H9 (cell line): ENCODE data around the gene C1D. TPM values are rescaled to one million over a fixed set of nuclear protein-coding genes. Genes with fewer than 3 reads are reported as not detected.

ENCODE experiments used
- DNase-seq: peaks from one replicate; pipeline ENCODE4 v3.0.0-alpha.2; 2017
- H2AFZ ChIP-seq: one replicate; pipeline ENCODE4 v1.6.1; 2013; ENCODE audit warnings: mild to moderate bottlenecking, low read length, control low read depth, moderate library complexity
- H2AK5ac ChIP-seq: 2 replicates; pipeline ENCODE4 v1.6.1; 2013; ENCODE audit warnings: low read length, control low read depth, mixed read lengths; ENCODE audit not compliant: insufficient read length
- H2BK120ac ChIP-seq: one replicate; pipeline ENCODE4 v1.6.1; 2013; ENCODE audit warnings: low read depth, mild to moderate bottlenecking, low read length, control low read depth, inconsistent platforms; ENCODE audit not compliant: poor library complexity, severe bottlenecking
- H2BK12ac ChIP-seq: 2 replicates; pipeline ENCODE4 v1.6.1; 2013; ENCODE audit warnings: low read length, control low read depth, mixed read lengths, low read depth; ENCODE audit not compliant: insufficient read length
- H2BK15ac ChIP-seq: 2 replicates; pipeline ENCODE4 v1.6.1; 2013; ENCODE audit warnings: low read depth, low read length, control low read depth
- H2BK20ac ChIP-seq: one replicate; pipeline ENCODE4 v1.6.1; 2013; ENCODE audit warnings: low read depth, mild to moderate bottlenecking, low read length, control low read depth, inconsistent platforms; ENCODE audit not compliant: poor library complexity, severe bottlenecking
- H2BK5ac ChIP-seq: 2 replicates; pipeline ENCODE4 v1.6.1; 2013; ENCODE audit warnings: low read length, control low read depth, mixed read lengths; ENCODE audit not compliant: insufficient read length
- H3K14ac ChIP-seq: 2 replicates; pipeline ENCODE4 v1.6.1; 2013; ENCODE audit warnings: low read length, control low read depth; ENCODE audit not compliant: insufficient read depth
- H3K18ac ChIP-seq: 2 replicates; pipeline ENCODE4 v1.6.1; 2013; ENCODE audit warnings: low read depth, mild to moderate bottlenecking, mixed read lengths, low read length, control low read depth; ENCODE audit not compliant: insufficient read length
- H3K23ac ChIP-seq: 2 replicates; pipeline ENCODE4 v1.6.1; 2013; ENCODE audit warnings: low read length, control low read depth, mixed read lengths, low read depth; ENCODE audit not compliant: insufficient read length
- H3K23me2 ChIP-seq: 2 replicates; pipeline ENCODE4 v1.6.1; 2013; ENCODE audit warnings: low read depth, mild to moderate bottlenecking, mixed read lengths, low read length, control low read depth; ENCODE audit not compliant: insufficient read length, poor library complexity, severe bottlenecking
- H3K27ac ChIP-seq: 2 replicates; pipeline ENCODE4 v1.5.1; 2013; ENCODE audit warnings: low read length, control low read depth, mixed read lengths, low read depth; ENCODE audit not compliant: insufficient read length
- H3K27me3 ChIP-seq: 2 replicates; pipeline ENCODE4 v1.6.1; 2013; ENCODE audit warnings: low read length, control low read depth, inconsistent platforms; ENCODE audit not compliant: insufficient read depth
- H3K4ac ChIP-seq: 2 replicates; pipeline ENCODE4 v1.6.1; 2013; ENCODE audit warnings: low read depth, mild to moderate bottlenecking, control low read depth, inconsistent platforms, low read length, moderate library complexity
- H3K4me1 ChIP-seq: 2 replicates; pipeline ENCODE4 v1.6.1; 2013; ENCODE audit warnings: low read length, control low read depth, inconsistent platforms; ENCODE audit not compliant: insufficient read depth
- H3K4me2 ChIP-seq: 2 replicates; pipeline ENCODE4 v1.6.1; 2013; ENCODE audit warnings: low read length, control low read depth, mixed read lengths; ENCODE audit not compliant: insufficient read length, insufficient read depth
- H3K56ac ChIP-seq: 2 replicates; pipeline ENCODE4 v1.6.1; 2013; ENCODE audit warnings: low read depth, mild to moderate bottlenecking, mixed read lengths, low read length, control low read depth; ENCODE audit not compliant: insufficient read length
- H3K79me1 ChIP-seq: 2 replicates; pipeline ENCODE4 v1.6.1; 2013; ENCODE audit warnings: low read depth, mild to moderate bottlenecking, moderate library complexity, low read length, control low read depth, inconsistent platforms; ENCODE audit not compliant: insufficient read depth, poor library complexity, severe bottlenecking
- H3K79me2 ChIP-seq: 2 replicates; pipeline ENCODE4 v1.6.1; 2013; ENCODE audit warnings: low read length, control low read depth, inconsistent platforms; ENCODE audit not compliant: insufficient read depth
- H3K9ac ChIP-seq: 2 replicates; pipeline ENCODE4 v1.6.1; 2013; ENCODE audit warnings: low read length, control low read depth, mixed read lengths; ENCODE audit not compliant: insufficient read length; ENCODE audit errors: extremely low read depth
- H3K9me3 ChIP-seq: one replicate; pipeline ENCODE4 v1.6.1; 2013; ENCODE audit warnings: low read depth, low read length, inconsistent platforms; ENCODE audit not compliant: control insufficient read depth
- H3T11ph ChIP-seq: one replicate; pipeline ENCODE4 v1.6.1; 2013; ENCODE audit warnings: mild to moderate bottlenecking, low read length, control low read depth, inconsistent platforms
- H4K20me1 ChIP-seq: one replicate; pipeline ENCODE4 v1.6.1; 2013; ENCODE audit not compliant: control insufficient read depth, insufficient read length, insufficient read depth
- H4K5ac ChIP-seq: 2 replicates; pipeline ENCODE4 v1.6.1; 2013; ENCODE audit warnings: low read depth, mild to moderate bottlenecking, mixed read lengths, low read length, control low read depth; ENCODE audit not compliant: insufficient read length
- H4K8ac ChIP-seq: replicated peaks from 2 replicates; pipeline ENCODE4 v1.6.1; 2013; ENCODE audit warnings: low read length, control low read depth, mixed read lengths, low read depth; ENCODE audit not compliant: insufficient read length
- H4K91ac ChIP-seq: 2 replicates; pipeline ENCODE4 v1.6.1; 2013; ENCODE audit warnings: low read depth, mild to moderate bottlenecking, moderate library complexity, mixed read lengths, low read length, control low read depth; ENCODE audit not compliant: insufficient read length
- H3K27ac Mint-ChIP-seq, 3 experiments: 2 replicates in 2 of 3; 3 replicates in 1 of 3; pipeline ENCODE4 v1.8.0; 2020 to 2021; ENCODE audit warnings: mixed read lengths in 3 of 3, mild to moderate bottlenecking in 1 of 3, moderate library complexity in 1 of 3
- H3K27me3 Mint-ChIP-seq: 2 replicates; pipeline ENCODE4 v1.8.0; 2021; ENCODE audit warnings: low read depth, mild to moderate bottlenecking, moderate library complexity, mixed read lengths
- H3K36me3 Mint-ChIP-seq, 3 experiments: 2 replicates in 2 of 3; 3 replicates in 1 of 3; pipeline ENCODE4 v1.8.0; 2020 to 2021; ENCODE audit warnings: low read depth in 3 of 3, mixed read lengths in 3 of 3; ENCODE audit not compliant: insufficient read depth in 1 of 3
- H3K4me1 Mint-ChIP-seq, 2 experiments: 2 replicates each; pipeline ENCODE4 v1.8.0; 2020; ENCODE audit warnings: mixed read lengths in 2 of 2
- H3K4me3 Mint-ChIP-seq, 2 experiments: 2 replicates in 1 of 2; 3 replicates in 1 of 2; pipeline ENCODE4 v1.8.0; 2020 to 2021; ENCODE audit warnings: mild to moderate bottlenecking in 2 of 2, mixed read lengths in 2 of 2, moderate library complexity in 1 of 2
- H3K9me3 Mint-ChIP-seq, 2 experiments: 2 replicates in 1 of 2; 3 replicates in 1 of 2; pipeline ENCODE4 v1.8.0; 2020; ENCODE audit warnings: mild to moderate bottlenecking in 2 of 2, mixed read lengths in 2 of 2, moderate library complexity in 1 of 2
- CTCF ChIP-seq: fragments of 200-600 bp; sonication (generic); conservative IDR thresholded peaks from 3 replicates; pipeline ENCODE4 v1.8.0; 2021; ENCODE audit warnings: antibody characterized with exemption, mild to moderate bottlenecking
- WGBS: extraction: QIAGEN DNeasy Blood & Tissue Kit; methylation state at CpG from one replicate; pipeline ENCODE4 v1.1.7; 2013; ENCODE audit warnings: missing lambda C conversion rate, low lambda C conversion rate, mixed read lengths; ENCODE audit not compliant: insufficient read length; ENCODE audit errors: extremely low coverage; 5-methylcytosine and 5-hydroxymethylcytosine counted together
- total RNA-seq: library from RNA; stranded (reverse); gene quantifications from 2 replicates; pipeline ENCODE4 v1.2.1, GENCODE V29; 2021

Gene C1D
- total RNA-seq, 1 experiment from 2014 or later: 19.7 TPM

- no peak overlapping the region for H3T11ph ChIP-seq
- Mint-ChIP-seq H3K4me1 (no peaks in the 10 kb centered on the region), H3K9me3 (peaks cover 0 to 5% of the 10 kb centered on the region in 2 experiments; a peak in 3 of 5 replicates), H3K27me3 (no peaks in the 10 kb centered on the region; the same call in 1 of the 2 replicates), H3K4me3 (no peak overlapping the region), H3K27ac (no peak overlapping the region), H3K36me3 (no peaks in the 10 kb centered on the region; a peak in 1 of 7 replicates)
- H4K91ac ChIP-seq: no peak overlapping the region
- H3K23me2 ChIP-seq: no peaks in the 10 kb centered on the region
- TF ChIP-seq CTCF: no peak
- no peak overlapping the region for H2AK5ac ChIP-seq
- H3K9me3 ChIP-seq: no peaks in the 10 kb centered on the region
- no peak overlapping the region for H2AFZ ChIP-seq
- no peak overlapping the region for H3K18ac ChIP-seq
- H3K23ac ChIP-seq: no peak overlapping the region
- H2BK20ac ChIP-seq: no peak overlapping the region
- DNase-seq: no peak
- no peak overlapping the region for H3K9ac ChIP-seq
- H2BK120ac ChIP-seq: no peak overlapping the region
- no peak overlapping the region for H3K4me2 ChIP-seq
- no peaks in the 10 kb centered on the region for H3K27me3 ChIP-seq
- no peaks in the 10 kb centered on the region for H4K20me1 ChIP-seq
- no peak overlapping the region for H3K56ac ChIP-seq
- H3K79me1 ChIP-seq: no peaks in the 10 kb centered on the region
- H2BK15ac ChIP-seq: no peak overlapping the region
- H3K79me2 ChIP-seq: no peaks in the 10 kb centered on the region
- H3K4me1 ChIP-seq: no peaks in the 10 kb centered on the region
- no peak overlapping the region for H3K27ac ChIP-seq
- no CpG with 5 or more reads among the region's 16 CpGs for WGBS
- no peak overlapping the region for H3K14ac ChIP-seq
- no peak overlapping the region for H2BK12ac ChIP-seq
- H4K8ac ChIP-seq: no peak overlapping the region
- no peak overlapping the region for H3K4ac ChIP-seq
- no peak overlapping the region for H4K5ac ChIP-seq
- no peak overlapping the region for H2BK5ac ChIP-seq
Measured at GRCh38 chr2:68023904-68024303, 38.9 kb downstream of the C1D start.
